ENCODE measurements around the gene OR1L6.

GRCh38 chr9:122785269-122785668, 43.2 kb downstream of the OR1L6 start:
- no peak for TF ChIP-seq SIN3A (IDR thresholded peaks at IDR 0.05; ENCODE audit: borderline replicate concordance, insufficient read depth, low read length)
- TF ChIP-seq POLR2AphosphoS5 (IDR thresholded peaks at IDR 0.05; ENCODE audit: low read depth, low read length) = no peak
- no peak for TF ChIP-seq REST (IDR thresholded peaks at IDR 0.05; ENCODE audit: insufficient read depth in 1 of 2, low read depth in 2 of 2, low read length in 2 of 2)

Measured in PFSK-1 (cell line).